Activated T-helper 1 cell treated with anti-CD3 and anti-CD28 coated beads, Interleukin-12 subunit alpha, Interleukin-12 subunit beta, Interleukin-2, Interleukin-4 antibody, amounts not matched to agents 30 ng/mL and 10 ng/mL and 1 ng/mL, durations not matched to agents 14 hours and 24 hours and 36 hours (primary cell): ENCODE measurements around the gene REXO1. TPM values are rescaled to one million over a fixed set of nuclear protein-coding genes. Genes with fewer than 3 reads are reported as not detected.

Experiments used
- DNase-seq: peaks from one replicate; pipeline ENCODE4 v3.0.0; 2021; ENCODE audit warnings: low spot score
- H3K27ac Mint-ChIP-seq: one replicate; pipeline ENCODE4 v1.8.0; 2021; ENCODE audit warnings: mild to moderate bottlenecking, mixed read lengths
- H3K27me3 Mint-ChIP-seq: one replicate; pipeline ENCODE4 v1.8.0; 2022; ENCODE audit warnings: mild to moderate bottlenecking, moderate library complexity, mixed read lengths; ENCODE audit not compliant: insufficient read depth
- H3K36me3 Mint-ChIP-seq: one replicate; pipeline ENCODE4 v1.8.0; 2021; ENCODE audit warnings: low read depth, mixed read lengths
- H3K4me1 Mint-ChIP-seq: one replicate; pipeline ENCODE4 v1.8.0; 2021; ENCODE audit warnings: low read depth, mixed read lengths
- H3K4me3 Mint-ChIP-seq: one replicate; pipeline ENCODE4 v1.8.0; 2021; ENCODE audit warnings: mild to moderate bottlenecking, moderate library complexity, mixed read lengths
- H3K9me3 Mint-ChIP-seq: one replicate; pipeline ENCODE4 v1.8.0; 2021; ENCODE audit warnings: mixed read lengths
- intact Hi-C: fragments of 100-400 bp; cut with micrococcal nuclease; formaldehyde crosslinking; loops from one replicate; pipeline ENCODE4 v1.15.1; 2024
- total RNA-seq: library from RNA; stranded (reverse); gene quantifications from 2 replicates; pipeline ENCODE4 v1.2.3, GENCODE V29; 2022

REXO1 gene
- total RNA-seq, 1 donor from 2014 or later = 64.5 TPM

GRCh38 chr19:1783874-1784273 lies 64.4 kb downstream of the REXO1 start:
- Mint-ChIP-seq H3K36me3 (no peaks in the 10 kb centered on the region), H3K27ac (no peak overlapping the region), H3K9me3 (peaks cover 5% of the 10 kb centered on the region), H3K4me1 (no peaks in the 10 kb centered on the region), H3K4me3 (no peak overlapping the region), H3K27me3 (peaks cover 15% of the 10 kb centered on the region)
- intact Hi-C loops = no loop called here
- no peak for DNase-seq

- H3K27ac Mint-ChIP-seq = no peak overlapping the region
These were observed 64.9 kb downstream of the REXO1 start for GRCh38 chr19:1783354-1783753.

GRCh38 chr19:1782521-1782920 lies 65.8 kb downstream of the REXO1 start:
- peaks cover 26% of the 10 kb centered on the region for H3K27me3 Mint-ChIP-seq
- DNase-seq = no peak
- no peaks in the 10 kb centered on the region for H3K36me3 Mint-ChIP-seq
- no peak overlapping the region for H3K4me3 Mint-ChIP-seq
- intact Hi-C loops = no loop called here
- peaks cover 5% of the 10 kb centered on the region for H3K9me3 Mint-ChIP-seq
- H3K4me1 Mint-ChIP-seq = no peaks in the 10 kb centered on the region
- no peak overlapping the region for H3K27ac Mint-ChIP-seq

More at GRCh38 chr19:1783354-1783753, 64.9 kb downstream of the REXO1 start:
- Mint-ChIP-seq H3K27me3 (peaks cover 19% of the 10 kb centered on the region), H3K4me1 (no peaks in the 10 kb centered on the region), H3K9me3 (peaks cover 5% of the 10 kb centered on the region), H3K4me3 (no peak overlapping the region), H3K36me3 (no peaks in the 10 kb centered on the region)
- DNase-seq = no peak
- intact Hi-C loops = no loop called here

GRCh38 chr19:1780272-1780958 lies 67.9 kb downstream of the REXO1 start:
- intact Hi-C loops = no loop called here
- Mint-ChIP-seq H3K27me3 (peaks cover 36% of the 10 kb centered on the region), H3K4me3 (no peak overlapping the region), H3K4me1 (no peaks in the 10 kb centered on the region), H3K36me3 (no peaks in the 10 kb centered on the region), H3K9me3 (peaks cover 5% of the 10 kb centered on the region), H3K27ac (no peak overlapping the region)
- no peak for DNase-seq

GRCh38 chr19:1779574-1779973 lies 68.7 kb downstream of the REXO1 start:
- intact Hi-C loops = no loop called here
- Mint-ChIP-seq H3K36me3 (no peaks in the 10 kb centered on the region), H3K27me3 (peaks cover 37% of the 10 kb centered on the region), H3K9me3 (peaks cover 5% of the 10 kb centered on the region), H3K4me3 (no peak overlapping the region), H3K27ac (no peak overlapping the region), H3K4me1 (no peaks in the 10 kb centered on the region)
- DNase-seq = no peak

GRCh38 chr19:1777149-1777548 lies 71.1 kb downstream of the REXO1 start:
- no peak overlapping the region for H3K27ac Mint-ChIP-seq
- intact Hi-C loops = no loop called here
- H3K27me3 Mint-ChIP-seq = peaks cover 54% of the 10 kb centered on the region

GRCh38 chr19:1776606-1777147 lies 71.6 kb downstream of the REXO1 start:
- intact Hi-C loops = no loop called here
- H3K36me3 Mint-ChIP-seq = no peaks in the 10 kb centered on the region
- no peaks in the 10 kb centered on the region for H3K4me1 Mint-ChIP-seq
- H3K27me3 Mint-ChIP-seq = peaks cover 54% of the 10 kb centered on the region
- H3K9me3 Mint-ChIP-seq = peaks cover 7% of the 10 kb centered on the region
- no peak overlapping the region for H3K4me3 Mint-ChIP-seq
- no peak overlapping the region for H3K27ac Mint-ChIP-seq
- no peak for DNase-seq

More at GRCh38 chr19:1777149-1777548, 71.1 kb downstream of the REXO1 start:
- Mint-ChIP-seq H3K4me1 (no peaks in the 10 kb centered on the region), H3K4me3 (no peak overlapping the region), H3K36me3 (no peaks in the 10 kb centered on the region), H3K9me3 (peaks cover 7% of the 10 kb centered on the region)
- no peak for DNase-seq

- DNase-seq = no peak
- no peak overlapping the region for H3K4me3 Mint-ChIP-seq
- peaks cover 11% of the 10 kb centered on the region for H3K9me3 Mint-ChIP-seq
- H3K27me3 Mint-ChIP-seq = peaks cover 57% of the 10 kb centered on the region
- H3K4me1 Mint-ChIP-seq = no peaks in the 10 kb centered on the region
- intact Hi-C loops = no loop called here
- H3K36me3 Mint-ChIP-seq = peaks cover under 1% of the 10 kb centered on the region
- no peak overlapping the region for H3K27ac Mint-ChIP-seq
These were observed 72.2 kb downstream of the REXO1 start for GRCh38 chr19:1775951-1776605.

GRCh38 chr19:1774989-1775772 lies 73.1 kb downstream of the REXO1 start:
- peaks cover 61% of the 10 kb centered on the region for H3K27me3 Mint-ChIP-seq
- intact Hi-C loops = no loop called here
- peaks cover 17% of the 10 kb centered on the region for H3K9me3 Mint-ChIP-seq
- DNase-seq = no peak
- no peaks in the 10 kb centered on the region for H3K4me1 Mint-ChIP-seq
- H3K36me3 Mint-ChIP-seq = peaks cover 2% of the 10 kb centered on the region
- H3K4me3 Mint-ChIP-seq = no peak overlapping the region
- H3K27ac Mint-ChIP-seq = no peak overlapping the region

- DNase-seq = no peak
- Mint-ChIP-seq H3K36me3 (peaks cover 2% of the 10 kb centered on the region), H3K9me3 (peaks cover 17% of the 10 kb centered on the region), H3K4me3 (no peak overlapping the region), H3K27ac (no peak overlapping the region), H3K4me1 (no peaks in the 10 kb centered on the region), H3K27me3 (peaks cover 58% of the 10 kb centered on the region)
- intact Hi-C loops = no loop called here
These were observed 75.1 kb downstream of the REXO1 start for GRCh38 chr19:1773184-1773583.

- Mint-ChIP-seq H3K4me1 (no peaks in the 10 kb centered on the region), H3K27ac (no peak overlapping the region), H3K4me3 (no peak overlapping the region), H3K36me3 (peaks cover 2% of the 10 kb centered on the region), H3K9me3 (peaks cover 17% of the 10 kb centered on the region), H3K27me3 (peaks cover 53% of the 10 kb centered on the region)
- intact Hi-C loops = no loop called here
- no peak for DNase-seq
These were observed 77.3 kb downstream of the REXO1 start for GRCh38 chr19:1770866-1771576.

- no peak overlapping the region for H3K27ac Mint-ChIP-seq
- intact Hi-C loops = loop anchor here (5.0 kb wide), 2 partner anchors 97 to 322 kb away; no protein-coding TSS in a partner anchor
- no peaks in the 10 kb centered on the region for H3K4me1 Mint-ChIP-seq
- no peak for DNase-seq
- H3K4me3 Mint-ChIP-seq = no peak overlapping the region
- peaks cover 2% of the 10 kb centered on the region for H3K36me3 Mint-ChIP-seq
- peaks cover 63% of the 10 kb centered on the region for H3K27me3 Mint-ChIP-seq
- H3K9me3 Mint-ChIP-seq = peaks cover 17% of the 10 kb centered on the region
These were observed 78.7 kb downstream of the REXO1 start for GRCh38 chr19:1769645-1769985.
